K562 (cell line): ENCODE data around the gene TSR3. TPM values are rescaled to one million over a fixed set of nuclear protein-coding genes. Genes with fewer than 3 reads are reported as not detected.
A peak's percentile ranks its signal among the peaks of the same experiment; 100 is the strongest.

Experiments used
- ATAC-seq: fragments of 200-7000 bp; cut with Tn5 transposase; 3 replicates; pipeline ENCODE4 v1.9.1; 2020; ENCODE audit warnings: moderate library complexity
- BruUV-seq: library from RNA; stranded (reverse); fragments of 400-500 nt; replicated peaks from 2 replicates; lab custom pipeline; 2021; lab: Mats Ljungman, UMichigan
- CTCF ChIA-PET: fragments of 300-600 bp; formaldehyde crosslinking; extraction: SDS; loops from one replicate; lab custom pipeline; 2021; ENCODE audit warnings: low intra/inter-chr PET ratio; lab: Yijun Ruan, JAX
- POLR2A ChIA-PET: fragments of 300-600, 350-650 bp; sonication (Branson Sonifier 250); formaldehyde crosslinking; extraction: SDS; loops from one replicate; lab custom pipeline; 2021; ENCODE audit warnings: antibody characterized with exemption, inconsistent platforms; lab: Yijun Ruan, JAX
- DNase-seq, 4 experiments: peaks; one replicate each; pipeline versions ENCODE4 v3.0.0 to v3.0.0-alpha.2; 2011 to 2018; ENCODE audit warnings: low spot score in 3 of 4, mixed read lengths in 3 of 4; ENCODE audit errors: extremely low read depth in 1 of 4
- FAIRE-seq: peaks from 2 replicates; lab custom pipeline; 2011; peaks lifted over from hg19 to GRCh38; lab: Jason Lieb, UNC
- H2AFZ ChIP-seq: 2 replicates; pipeline ENCODE4 v1.6.0; 2011; ENCODE audit warnings: low read depth, low read length, control low read depth, inconsistent platforms
- H3K27ac ChIP-seq: fragments of 200-600 bp; 3 replicates; pipeline ENCODE4 v1.8.0; 2011; ENCODE audit warnings: low read depth, mild to moderate bottlenecking, control low read depth, inconsistent platforms, low read length, moderate library complexity, mixed read lengths; ENCODE audit errors: extremely low read depth
- H3K27me3 ChIP-seq, 2 experiments: fragments of 300-600 bp in 1 of 2; 2 replicates in 1 of 2; 3 replicates in 1 of 2; pipeline versions ENCODE4 v1.6.0 to v1.8.0; 2011; ENCODE audit warnings: inconsistent platforms in 2 of 2, low read length in 2 of 2, mild to moderate bottlenecking in 1 of 2, mixed read lengths in 1 of 2, moderate library complexity in 1 of 2; ENCODE audit not compliant: control insufficient read depth in 2 of 2, insufficient read depth in 2 of 2
- H3K36me3 ChIP-seq: fragments of 300-600 bp; 3 replicates; pipeline ENCODE4 v1.8.0; 2011; ENCODE audit warnings: mild to moderate bottlenecking, low read length, inconsistent platforms; ENCODE audit not compliant: control insufficient read depth, insufficient read depth
- H3K4me1 ChIP-seq, 2 experiments: fragments of 200-600 bp in 1 of 2; replicated peaks in 1 of 2; 2 replicates in 1 of 2; 3 replicates in 1 of 2; pipeline versions ENCODE4 v1.5.1 to v1.8.0; 2011; ENCODE audit warnings: inconsistent platforms in 2 of 2, low read length in 2 of 2, mild to moderate bottlenecking in 1 of 2, mixed read lengths in 1 of 2, moderate library complexity in 1 of 2; ENCODE audit not compliant: control insufficient read depth in 2 of 2, insufficient read depth in 2 of 2
- H3K4me2 ChIP-seq: 2 replicates; pipeline ENCODE4 v1.6.1; 2011; ENCODE audit warnings: low read length, control low read depth, inconsistent platforms, mixed read lengths; ENCODE audit not compliant: insufficient read depth
- H3K4me3 ChIP-seq: fragments of 200-600 bp; sonication (generic), shearing (Covaris generic); 2 replicates; pipeline ENCODE4 v1.5.1; 2016; ENCODE audit warnings: control low read depth, inconsistent platforms
- H3K79me2 ChIP-seq: fragments of 200-600 bp; 3 replicates; pipeline ENCODE4 v1.8.0; 2011; ENCODE audit warnings: low read length, inconsistent platforms; ENCODE audit not compliant: control insufficient read depth, insufficient read depth
- H3K9ac ChIP-seq, 2 experiments: 2 replicates each; pipeline versions ENCODE4 v1.6.0 to v1.6.1; 2011; ENCODE audit warnings: low read depth in 2 of 2, low read length in 2 of 2, control low read depth in 1 of 2, inconsistent platforms in 1 of 2, mild to moderate bottlenecking in 1 of 2, mixed read lengths in 1 of 2; ENCODE audit not compliant: insufficient read depth in 1 of 2
- H3K9me1 ChIP-seq: one replicate; pipeline ENCODE4 v1.6.0; 2011; ENCODE audit warnings: inconsistent platforms, mild to moderate bottlenecking, low read length, moderate library complexity; ENCODE audit not compliant: control insufficient read depth, insufficient read depth
- H3K9me3 ChIP-seq: replicated peaks from 2 replicates; pipeline ENCODE4 v1.5.1; 2011; ENCODE audit warnings: low read depth, low read length, inconsistent platforms; ENCODE audit not compliant: control insufficient read depth, insufficient read depth
- H4K20me1 ChIP-seq: replicated peaks from 2 replicates; pipeline ENCODE4 v1.6.1; 2011; ENCODE audit warnings: low read length, inconsistent platforms, mixed read lengths; ENCODE audit not compliant: control insufficient read depth, insufficient read depth
- ATF1 ChIP-seq, 2 experiments: fragments of 450-650 bp in 1 of 2; IDR thresholded peaks; 2 replicates each; pipeline ENCODE4 v1.6.1; 2016; ENCODE audit warnings: missing compliant biosample characterization in 1 of 2, missing genetic modification characterization in 1 of 2
- CBX5 ChIP-seq: IDR thresholded peaks from 2 replicates; pipeline ENCODE4 v1.6.1; 2014; ENCODE audit warnings: low read depth, borderline replicate concordance
- CREBBP ChIP-seq: IDR thresholded peaks from one replicate; pipeline ENCODE4 v1.6.1; 2012; ENCODE audit warnings: low read depth, mild to moderate bottlenecking, control low read depth, inconsistent platforms, low read length
- ETS2 ChIP-seq: IDR thresholded peaks from 2 replicates; pipeline ENCODE4 v1.6.1; 2016; ENCODE audit warnings: borderline replicate concordance, missing genetic modification characterization, mild to moderate bottlenecking, moderate library complexity, missing compliant biosample characterization; ENCODE audit not compliant: poor library complexity, severe bottlenecking
- FOXJ3 ChIP-seq: sonication (generic); formaldehyde crosslinking; IDR thresholded peaks from 2 replicates; pipeline ENCODE4 v1.4.0; 2020; ENCODE audit warnings: mild to moderate bottlenecking, missing genetic modification reagents
- HDGF ChIP-seq: fragments of 450-650 bp; IDR thresholded peaks from 2 replicates; pipeline ENCODE4 v1.6.1; 2016
- HMBOX1 ChIP-seq: sonication (generic); IDR thresholded peaks from 2 replicates; pipeline ENCODE4 v1.6.1; 2016
- PHB2 ChIP-seq: fragments of 450-650 bp; IDR thresholded peaks from 2 replicates; pipeline ENCODE4 v1.6.1; 2017; ENCODE audit warnings: low read depth
- PHTF2 ChIP-seq: fragments of 250-450 bp; sonication (Bioruptor Pico); IDR thresholded peaks from 2 replicates; pipeline ENCODE4 v1.5.0; 2021; ENCODE audit warnings: mild to moderate bottlenecking
- RAD21 ChIP-seq, 2 experiments: fragments of 250-450 bp in 1 of 2; fragments of 450-650 bp in 1 of 2; sonication (Bioruptor Pico) in 1 of 2; formaldehyde crosslinking in 1 of 2; IDR thresholded peaks in 1 of 2; conservative IDR thresholded peaks in 1 of 2; 2 replicates each; pipeline versions ENCODE4 v1.4.0 to v1.8.0; 2020 to 2022; ENCODE audit warnings: mild to moderate bottlenecking in 2 of 2, moderate library complexity in 1 of 2
- YY1 ChIP-seq, 3 experiments: IDR thresholded peaks; 2 replicates each; pipeline ENCODE4 v1.6.1; 2011; ENCODE audit warnings: low read length in 2 of 3, mild to moderate bottlenecking in 2 of 3, moderate library complexity in 2 of 3, borderline replicate concordance in 1 of 3, control low read depth in 1 of 3, low read depth in 1 of 3; ENCODE audit not compliant: insufficient read depth in 3 of 3, insufficient replicate concordance in 2 of 3, control insufficient read depth in 1 of 3, insufficient read length in 1 of 3; ENCODE audit errors: extremely low read depth in 1 of 3
- ZBTB8A ChIP-seq: fragments of 450-650 bp; IDR thresholded peaks from 2 replicates; pipeline ENCODE4 v1.6.1; 2018; ENCODE audit warnings: mild to moderate bottlenecking, moderate library complexity; ENCODE audit not compliant: partially characterized antibody
- ZNF23 ChIP-seq: fragments of 250-450 bp; sonication (Bioruptor Pico); IDR thresholded peaks from 2 replicates; pipeline ENCODE4 v1.4.0; 2020; ENCODE audit warnings: mild to moderate bottlenecking
- WGBS: fragments of 100-300 bp; shearing (Covaris generic); methylation state at CpG from one replicate; pipeline ENCODE4 v1.1.6; 2016; ENCODE audit warnings: low coverage, mixed read lengths; ENCODE audit not compliant: insufficient coverage; ENCODE audit errors: missing lambda C conversion rate; 5-methylcytosine and 5-hydroxymethylcytosine counted together
- in situ Hi-C: fragments of 300-500 bp; cut with MboI; formaldehyde crosslinking; loops from 4 replicates; pipeline ENCODE4 v1.15.0; 2018; ENCODE audit warnings: inconsistent platforms, mixed read lengths
- intact Hi-C: fragments of 100-400 bp; cut with micrococcal nuclease; formaldehyde crosslinking; loops from 2 replicates; pipeline ENCODE4 v1.14.2; 2022
- polyA plus RNA-seq, 8 experiments: library from polyadenylated mRNA; depleted of rRNA in 4 of 8; stranded (reverse) in 5 of 8; unstranded in 3 of 8; fragments of >200 nt; fragmentation: Nextera tagmentation in 2 of 8; fragmentation: Illumina TruSeq in 1 of 8; extraction: Ambion mirVana in 2 of 8; extraction: Trizol in 1 of 8; gene quantifications; 2 replicates each; pipeline versions ENCODE4 v1.2.1 to v1.2.3, GENCODE V29; 2011 to 2014; ENCODE audit warnings: inconsistent platforms in 1 of 8, missing spikeins in 1 of 8
- total RNA-seq, 7 experiments: library from RNA; depleted of rRNA in 6 of 7; stranded (reverse); fragments of >200 nt in 6 of 7; fragmentation: Illumina TruSeq in 2 of 7; extraction: Trizol in 2 of 7; gene quantifications; 2 replicates each; pipeline versions ENCODE4 v1.2.1 to v1.2.3, GENCODE V29; 2011 to 2021; ENCODE audit warnings: low replicate concordance in 1 of 7

The TSR3 gene
- total and polyA plus RNA-seq, 9 of the 15 experiments (the other 6 are each of a cell fraction or from before 2014, with no cell fraction given), result 1.5 to 74.8 (median 16.5) TPM

- Histone ChIP-seq H4K20me1 (peaks cover 4% of the 10 kb centered on the region), H3K27me3 (no peaks in the 10 kb centered on the region), H3K9me1 (no peaks in the 10 kb centered on the region), H3K9ac (peak overlapping the region; percentile 80 to 93; a peak in 3 of 4 replicates), H3K27ac (no peak overlapping the region; the same call in 2 of the 3 replicates), H3K36me3 (peaks cover 22% of the 10 kb centered on the region; the same call in 1 of the 3 replicates), H3K4me3 (peak overlapping the region; percentile 99), H2AFZ (no peak overlapping the region), H3K9me3 (no peaks in the 10 kb centered on the region), H3K4me1 (peaks cover 4 to 87% of the 10 kb centered on the region in 2 experiments; a peak in 3 of 5 replicates), H3K4me2 (peak overlapping the region; percentile 80), H3K79me2 (peaks cover 46% of the 10 kb centered on the region)
- intact Hi-C loops (no loop called here), in situ Hi-C loops (no loop called here)
- POLR2A ChIA-PET, result interaction anchor here (0.6 to 1.6 kb wide), 2 partner anchors 28 to 375 kb away, joined by 3 to 5 read pairs; no protein-coding TSS in a partner anchor
- CTCF ChIA-PET, result no interaction called here
- no peak for ATAC-seq
- TF ChIP-seq HMBOX1 (no peak), ZBTB8A (no peak), ATF1 (CRISPR knock-in tag; IDR thresholded peaks at IDR 0.05) (no peak), ATF1 (tag; IDR thresholded peaks at IDR 0.05) (no peak), YY1 (IDR thresholded peaks at IDR 0.05; ENCODE audit: borderline replicate concordance in 1 of 3, control insufficient read depth in 1 of 3, extremely low read depth in 1 of 3, insufficient read depth in 3 of 3, insufficient read length in 1 of 3, insufficient replicate concordance in 2 of 3, low read depth in 1 of 3, low read length in 2 of 3) (no peak), PHTF2 (no peak), HDGF (no peak), ZNF23 (CRISPR knock-in tag) (no peak), PHB2 (no peak), CREBBP (no peak), RAD21 (CRISPR knock-in tag; conservative IDR thresholded peaks at IDR 0.05 in 1 of 2, IDR thresholded peaks at IDR 0.05 in 1 of 2) (no peak), ETS2 (tag) (no peak), FOXJ3 (no peak), CBX5 (no peak)
- no peak for DNase-seq
- TSS peak; percentile 55 for BruUV-seq
- 54% methylated on average over 16 of the region's 19 CpGs for WGBS
- no peak for FAIRE-seq
Observed at GRCh38 chr16:1350691-1351090, 987 bp downstream of the TSR3 start.
